OCI-LY3 (cell line): Measurements from ENCODE around the gene FGB.

Source experiments
- H2AFZ ChIP-seq: fragments of 200-600, 300-600 bp; shearing (Covaris generic); 2 replicates; pipeline ENCODE4 v1.6.0; 2014; ENCODE audit warnings: antibody characterized with exemption, low read depth, low read length
- H3K27ac ChIP-seq: fragments of 200-600, 300-600 bp; sonication (generic); 2 replicates; pipeline ENCODE4 v1.5.1; 2014; ENCODE audit warnings: mild to moderate bottlenecking, low read length, moderate library complexity, mixed read lengths
- H3K27me3 ChIP-seq: fragments of 200-600, 300-600 bp; sonication (generic); 2 replicates; pipeline ENCODE4 v1.6.1; 2014; ENCODE audit warnings: low read depth, low read length, mixed read lengths
- H3K36me3 ChIP-seq: fragments of 200-600, 300-600 bp; sonication (generic); replicated peaks from 2 replicates; pipeline ENCODE3; 2014; ENCODE audit warnings: low read depth, low read length, mixed read lengths
- H3K4me1 ChIP-seq: fragments of 300-600, 200-600 bp; sonication (generic); 2 replicates; pipeline ENCODE4 v1.6.1; 2014; ENCODE audit warnings: low read length, mixed read lengths
- H3K4me2 ChIP-seq: fragments of 200-600, 300-600 bp; sonication (generic); 2 replicates; pipeline ENCODE4 v1.6.1; 2014; ENCODE audit warnings: low read length, mixed read lengths
- H3K4me3 ChIP-seq: fragments of 300-600, 200-600 bp; sonication (generic); 2 replicates; pipeline ENCODE4 v1.5.1; 2014; ENCODE audit warnings: antibody characterized with exemption, mild to moderate bottlenecking, low read length, moderate library complexity
- H3K79me2 ChIP-seq: fragments of 300-600, 200-600 bp; shearing (Covaris generic); 2 replicates; pipeline ENCODE4 v1.6.1; 2014; ENCODE audit warnings: mild to moderate bottlenecking, low read length, mixed read lengths
- H3K9ac ChIP-seq: fragments of 300-600, 200-600 bp; shearing (Covaris generic); 2 replicates; pipeline ENCODE4 v1.6.0; 2014; ENCODE audit warnings: mild to moderate bottlenecking, low read length, moderate library complexity
- H3K9me3 ChIP-seq: fragments of 200-600, 300-600 bp; shearing (Covaris generic); 2 replicates; pipeline ENCODE4 v1.6.1; 2014; ENCODE audit warnings: low read length, mixed read lengths; ENCODE audit not compliant: insufficient read depth
- H4K20me1 ChIP-seq: fragments of 200-600, 300-600 bp; sonication (generic); 2 replicates; pipeline ENCODE4 v1.6.1; 2016; ENCODE audit warnings: low read length, mixed read lengths; ENCODE audit not compliant: insufficient read depth
- CTCF ChIP-seq: fragments of 200-600, 300-600 bp; sonication (generic); IDR thresholded peaks from 2 replicates; pipeline ENCODE4 v1.5.1; 2014; ENCODE audit warnings: antibody characterized with exemption, low read length, low read depth
- EZH2phosphoT487 ChIP-seq: fragments of 200-600 bp; shearing (Covaris generic); IDR thresholded peaks from 2 replicates; pipeline ENCODE4 v1.6.1; 2018; ENCODE audit warnings: antibody characterized with exemption, mixed run types, low read depth

The FGB gene

GRCh38 chr4:154529728-154530519, 32.9 kb upstream of the FGB start:
- Histone ChIP-seq H3K27me3 (peaks cover 4% of the 10 kb centered on the region; the same call in 1 of the 2 replicates), H3K36me3 (no peaks in the 10 kb centered on the region), H3K9me3 (no peaks in the 10 kb centered on the region), H3K4me3 (no peak overlapping the region), H2AFZ (no peak overlapping the region), H3K9ac (no peak overlapping the region), H3K27ac (no peak overlapping the region), H3K4me1 (peaks cover 21% of the 10 kb centered on the region), H3K79me2 (no peaks in the 10 kb centered on the region), H3K4me2 (no peak overlapping the region), H4K20me1 (no peaks in the 10 kb centered on the region)
- TF ChIP-seq EZH2phosphoT487 (no peak), CTCF (no peak)

GRCh38 chr4:154534296-154534695, 28.5 kb upstream of the FGB start:
- H2AFZ ChIP-seq = no peak overlapping the region
- no peaks in the 10 kb centered on the region for H3K27me3 ChIP-seq
- peaks cover 35% of the 10 kb centered on the region for H3K36me3 ChIP-seq
- no peaks in the 10 kb centered on the region for H3K79me2 ChIP-seq
- no peak overlapping the region for H3K4me3 ChIP-seq
- no peaks in the 10 kb centered on the region for H4K20me1 ChIP-seq
- TF ChIP-seq EZH2phosphoT487 (no peak), CTCF (no peak)
- no peak overlapping the region for H3K9ac ChIP-seq
- H3K4me2 ChIP-seq = no peak overlapping the region
- H3K9me3 ChIP-seq = no peaks in the 10 kb centered on the region
- H3K27ac ChIP-seq = no peak overlapping the region
- H3K4me1 ChIP-seq = no peaks in the 10 kb centered on the region

- no peak overlapping the region for H3K27ac ChIP-seq
- no peak overlapping the region for H3K4me3 ChIP-seq
- no peaks in the 10 kb centered on the region for H3K27me3 ChIP-seq
- TF ChIP-seq CTCF (no peak), EZH2phosphoT487 (no peak)
- H4K20me1 ChIP-seq = no peaks in the 10 kb centered on the region
- no peaks in the 10 kb centered on the region for H3K4me1 ChIP-seq
- peaks cover 87% of the 10 kb centered on the region for H3K36me3 ChIP-seq
- peaks cover 1% of the 10 kb centered on the region; the same call in 1 of the 2 replicates for H3K79me2 ChIP-seq
- H3K4me2 ChIP-seq = no peak overlapping the region
- no peak overlapping the region for H3K9ac ChIP-seq
- H2AFZ ChIP-seq = no peak overlapping the region
- H3K9me3 ChIP-seq = no peaks in the 10 kb centered on the region
Measured at GRCh38 chr4:154542271-154542879, 20.4 kb upstream of the FGB start.

- H2AFZ ChIP-seq = no peak overlapping the region
- H3K4me1 ChIP-seq = peaks cover 14% of the 10 kb centered on the region
- H4K20me1 ChIP-seq = peaks cover 11% of the 10 kb centered on the region
- TF ChIP-seq CTCF (no peak), EZH2phosphoT487 (no peak)
- no peaks in the 10 kb centered on the region for H3K9me3 ChIP-seq
- no peak overlapping the region for H3K9ac ChIP-seq
- H3K27ac ChIP-seq = no peak overlapping the region
- peaks cover 60% of the 10 kb centered on the region for H3K36me3 ChIP-seq
- no peak overlapping the region for H3K4me2 ChIP-seq
- H3K4me3 ChIP-seq = no peak overlapping the region
- H3K79me2 ChIP-seq = peaks cover 28% of the 10 kb centered on the region
- no peaks in the 10 kb centered on the region for H3K27me3 ChIP-seq
Measured at GRCh38 chr4:154545689-154546088, 17.1 kb upstream of the FGB start.
